Stomach (tissue), 4 donors: Measurements from ENCODE around the gene MARS2.

Source experiments
- EP300 ChIP-seq: sonication (generic); formaldehyde crosslinking; IDR thresholded peaks from one replicate; pipeline ENCODE4 v1.6.1; 2017; ENCODE audit warnings: antibody characterized with exemption
- POLR2A ChIP-seq, 4 donors: fragments of 450-650 bp; IDR thresholded peaks; one replicate each; pipeline ENCODE4 v1.6.1; 2016; ENCODE audit warnings: antibody characterized with exemption in 4 of 4, control low read depth in 2 of 4, mild to moderate bottlenecking in 1 of 4, moderate library complexity in 1 of 4
- TF ChIP-seq, protein P1 (sequence below), 7 experiments: fragments of 450-650 bp in 4 of 7; fragments of 200-600 bp in 3 of 7; sonication (generic) in 3 of 7; IDR thresholded peaks; one replicate each; pipeline ENCODE4 v1.5.1; 2016 to 2019; ENCODE audit warnings: antibody characterized with exemption in 7 of 7, control low read depth in 2 of 7, mild to moderate bottlenecking in 1 of 7

- TF ChIP-seq, protein P1, sequence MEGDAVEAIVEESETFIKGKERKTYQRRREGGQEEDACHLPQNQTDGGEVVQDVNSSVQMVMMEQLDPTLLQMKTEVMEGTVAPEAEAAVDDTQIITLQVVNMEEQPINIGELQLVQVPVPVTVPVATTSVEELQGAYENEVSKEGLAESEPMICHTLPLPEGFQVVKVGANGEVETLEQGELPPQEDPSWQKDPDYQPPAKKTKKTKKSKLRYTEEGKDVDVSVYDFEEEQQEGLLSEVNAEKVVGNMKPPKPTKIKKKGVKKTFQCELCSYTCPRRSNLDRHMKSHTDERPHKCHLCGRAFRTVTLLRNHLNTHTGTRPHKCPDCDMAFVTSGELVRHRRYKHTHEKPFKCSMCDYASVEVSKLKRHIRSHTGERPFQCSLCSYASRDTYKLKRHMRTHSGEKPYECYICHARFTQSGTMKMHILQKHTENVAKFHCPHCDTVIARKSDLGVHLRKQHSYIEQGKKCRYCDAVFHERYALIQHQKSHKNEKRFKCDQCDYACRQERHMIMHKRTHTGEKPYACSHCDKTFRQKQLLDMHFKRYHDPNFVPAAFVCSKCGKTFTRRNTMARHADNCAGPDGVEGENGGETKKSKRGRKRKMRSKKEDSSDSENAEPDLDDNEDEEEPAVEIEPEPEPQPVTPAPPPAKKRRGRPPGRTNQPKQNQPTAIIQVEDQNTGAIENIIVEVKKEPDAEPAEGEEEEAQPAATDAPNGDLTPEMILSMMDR (IDR thresholded peaks at IDR 0.05): no peak
- TF ChIP-seq POLR2A (IDR thresholded peaks at IDR 0.05) (no peak), EP300 (no peak)
Measured at GRCh38 chr2:197657562-197657961, 47.6 kb upstream of the MARS2 start.
